HG03354 (cell line): Measurements from ENCODE around the gene DMAP1.

Source experiments
- ATAC-seq: cut with Tn5 transposase; IDR thresholded peaks from one replicate; pipeline ENCODE4 v1.9.1; 2021; ENCODE audit warnings: mild to moderate bottlenecking; ENCODE audit not compliant: unreplicated experiment, poor library complexity, severe bottlenecking

Gene DMAP1

DNA sequence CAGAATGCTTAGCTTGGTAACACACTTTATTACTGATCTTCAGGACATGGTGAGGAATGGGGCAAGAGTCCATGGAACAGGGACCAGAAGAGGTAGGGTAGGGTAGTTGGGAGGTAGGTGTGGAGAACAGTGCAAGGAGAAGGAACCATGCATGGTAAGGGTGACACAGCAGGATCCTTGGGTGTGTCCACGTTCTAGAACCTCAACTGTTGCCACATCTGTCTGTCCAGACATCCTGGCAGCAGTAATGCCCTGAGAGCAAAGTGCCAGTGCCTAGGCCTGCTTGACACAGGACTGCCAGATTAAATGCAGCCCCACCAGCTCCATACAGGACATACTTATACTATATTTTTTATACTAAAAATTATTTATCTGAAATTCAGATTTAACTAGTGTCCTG, 13.9 kb downstream of the DMAP1 start:
- no peak for ATAC-seq

DNA sequence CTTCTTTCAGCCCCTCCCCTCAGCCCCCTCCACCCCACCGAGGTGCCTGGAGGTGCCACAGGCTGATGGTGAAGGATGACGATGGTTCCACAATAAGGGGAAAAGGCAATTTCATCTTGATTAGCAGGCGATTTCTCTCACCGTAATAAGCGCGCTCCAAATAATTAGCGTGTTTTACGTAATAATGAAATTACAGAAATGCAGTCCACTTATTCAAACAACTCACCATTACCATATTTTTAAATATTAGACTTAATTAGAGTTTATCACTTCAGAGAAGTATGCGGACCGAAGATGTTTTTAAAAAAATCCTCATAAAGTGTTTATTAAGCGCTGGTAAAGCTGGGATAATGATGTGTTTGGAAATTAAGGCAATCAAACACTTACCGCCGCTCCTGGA, 14.9 kb downstream of the DMAP1 start:
- ATAC-seq = no peak

DNA sequence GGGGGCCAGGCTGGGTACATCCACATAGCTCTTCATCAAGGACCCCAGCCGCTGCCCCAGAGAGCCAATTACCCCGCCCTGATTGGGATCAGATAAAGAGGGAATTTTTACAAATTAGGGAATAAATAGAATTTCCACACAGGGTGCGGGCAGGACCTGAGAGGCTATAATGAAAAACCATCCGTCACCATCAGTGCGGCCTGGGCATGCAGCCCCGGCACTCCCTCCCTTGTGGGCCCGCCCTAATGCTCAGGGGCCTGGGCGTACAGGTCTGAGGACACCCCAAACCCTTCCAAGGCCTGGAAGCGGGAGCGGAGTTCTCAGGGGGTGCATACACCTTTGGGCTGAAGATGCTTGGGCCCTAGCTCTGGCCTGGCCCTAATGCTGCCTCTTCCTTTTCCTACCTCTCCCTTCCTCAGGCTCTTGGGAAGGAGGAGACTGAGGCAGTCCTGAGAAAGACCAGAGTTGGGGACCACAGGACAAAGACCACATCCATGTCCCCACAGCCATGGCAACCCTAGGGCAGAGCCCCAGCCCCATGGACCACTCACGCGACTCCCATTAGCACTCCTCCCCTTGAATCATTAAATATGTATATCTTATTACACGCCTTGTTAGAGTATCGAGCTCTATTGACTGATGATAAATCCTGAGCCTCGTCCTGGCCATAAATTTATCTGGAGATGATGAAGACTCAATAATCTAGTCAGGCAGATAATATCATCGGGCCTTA, 16.3 kb downstream of the DMAP1 start:
- no peak for ATAC-seq

DNA sequence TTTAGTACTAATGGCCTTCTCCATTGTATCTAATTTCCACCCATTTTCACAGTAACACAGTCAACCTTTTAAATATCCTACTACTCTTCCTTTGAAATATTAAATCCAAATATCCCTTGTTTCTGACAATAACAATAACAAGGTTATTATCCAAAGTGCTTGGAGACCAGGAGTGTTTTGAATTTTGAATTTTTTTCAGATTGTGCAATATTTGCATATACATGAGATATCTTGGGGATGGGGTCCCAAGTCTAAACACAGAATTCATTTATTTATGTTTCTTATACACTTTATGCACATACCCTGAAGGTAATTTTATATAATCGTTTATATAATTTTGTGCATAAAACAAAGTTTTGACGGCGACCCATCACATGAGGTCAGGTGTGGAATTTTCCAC, 17.5 kb downstream of the DMAP1 start:
- ATAC-seq = no peak

DNA sequence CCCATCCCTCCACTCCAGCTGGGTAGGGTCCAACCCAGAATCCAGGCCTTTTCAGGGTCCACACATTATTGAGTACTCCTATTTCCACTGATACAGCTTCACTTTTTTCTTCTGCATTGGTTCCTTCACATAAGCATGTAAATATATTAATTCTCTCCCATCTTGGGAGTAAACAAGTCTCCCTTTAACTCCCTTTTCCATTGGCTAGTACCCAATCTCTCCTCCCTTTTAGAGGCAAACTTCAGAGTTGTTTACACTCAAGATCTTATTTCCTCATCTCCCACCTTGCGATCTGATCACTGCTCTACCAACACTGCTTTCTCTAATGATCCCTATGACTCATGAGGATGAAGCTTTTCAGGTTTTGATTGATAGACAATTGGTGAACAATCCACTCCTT, 20.3 kb downstream of the DMAP1 start:
- no peak for ATAC-seq

DNA sequence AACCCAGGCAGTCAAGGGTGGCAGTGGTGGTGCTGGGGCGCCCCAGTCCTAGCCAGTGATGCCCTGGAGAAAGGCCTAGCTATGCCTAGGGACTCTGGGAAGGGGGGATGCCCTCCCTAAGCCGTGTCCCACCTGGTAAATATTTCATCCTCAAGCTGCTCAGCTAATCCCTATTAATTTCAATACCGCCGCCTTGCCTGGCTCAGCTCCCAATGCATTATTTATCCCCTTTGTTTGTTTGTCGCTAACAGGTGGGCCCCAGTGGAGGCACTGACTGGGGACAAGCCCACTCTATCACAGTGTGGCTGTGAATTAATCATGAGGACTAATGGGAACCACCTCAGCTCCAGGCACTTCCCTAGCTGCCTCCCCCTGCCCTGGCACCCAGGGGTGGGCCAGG, 22.5 kb downstream of the DMAP1 start:
- ATAC-seq = no peak

DNA sequence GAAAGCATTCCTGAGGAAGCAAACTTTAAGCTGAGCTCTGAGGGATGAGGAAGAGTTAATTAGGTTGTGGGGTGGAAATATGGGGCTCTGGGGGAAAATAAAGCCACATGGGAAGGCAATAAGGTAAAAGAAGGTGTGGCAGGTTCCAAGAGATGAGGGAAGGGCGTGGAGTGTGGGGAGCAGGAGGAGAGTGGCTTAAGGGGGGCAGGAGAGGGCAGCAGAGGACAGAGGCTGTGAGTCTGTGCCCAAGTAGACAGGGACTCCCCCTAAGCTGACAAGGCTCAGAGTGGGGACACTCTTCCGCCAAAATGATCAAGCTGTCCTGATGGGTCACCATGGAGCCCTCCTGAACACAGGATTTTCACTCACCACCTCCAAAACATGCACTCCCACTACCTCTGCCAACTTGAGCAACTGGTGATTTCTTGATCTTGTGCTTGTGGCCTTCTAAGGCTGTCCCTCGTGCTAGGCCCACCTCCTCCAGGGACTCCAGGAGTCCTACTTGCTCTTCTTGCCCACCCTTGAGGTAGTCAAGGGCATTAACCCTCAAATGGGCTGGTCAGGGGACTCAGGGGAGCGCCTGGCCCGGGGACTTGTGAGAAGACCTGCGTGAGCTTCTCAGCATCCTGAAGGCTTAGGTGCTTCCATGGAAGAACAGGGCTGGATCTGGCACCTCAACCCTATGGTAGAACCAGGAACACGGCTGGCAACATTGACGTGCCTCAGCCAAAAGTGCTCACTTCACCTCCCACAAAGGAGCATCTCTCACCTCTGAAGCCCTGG, 23.4 kb downstream of the DMAP1 start:
- ATAC-seq = no peak

DNA sequence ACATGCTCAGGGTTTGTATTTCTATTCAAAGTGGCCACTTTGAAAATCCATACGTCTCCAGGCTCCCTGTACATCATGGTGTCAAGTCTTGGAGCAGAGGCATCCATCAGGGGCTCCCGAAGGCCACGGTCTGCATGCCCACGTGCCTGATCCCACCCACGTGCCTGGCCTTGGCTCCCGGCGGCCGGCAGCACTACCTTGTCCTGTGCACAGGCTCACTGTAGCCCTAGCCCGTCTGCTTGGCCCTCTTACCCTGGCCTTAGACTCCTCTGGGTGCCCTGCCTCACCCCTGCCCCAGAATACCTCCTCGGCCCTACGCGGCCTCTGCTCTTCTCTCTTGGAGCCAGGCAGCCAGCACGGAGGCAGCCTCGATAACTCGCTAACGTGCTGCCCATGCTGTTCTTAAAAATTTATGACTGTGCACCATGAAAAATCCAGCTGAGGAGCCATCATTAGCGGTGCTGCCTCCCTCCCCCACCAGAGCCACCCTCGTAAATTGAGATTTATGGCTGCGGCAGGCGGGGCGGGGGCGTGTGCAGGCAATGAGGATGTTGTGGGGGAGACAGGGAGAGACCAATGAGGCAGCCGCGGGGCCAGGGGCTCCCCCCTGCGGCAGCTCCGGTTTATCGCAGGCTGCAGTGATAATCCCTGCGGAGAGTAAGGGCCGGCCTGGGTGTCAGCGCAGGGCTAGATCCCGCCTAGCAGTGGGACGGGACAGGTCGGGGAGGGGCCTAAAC, 24.6 kb downstream of the DMAP1 start:
- ATAC-seq = peak; percentile 84

DNA sequence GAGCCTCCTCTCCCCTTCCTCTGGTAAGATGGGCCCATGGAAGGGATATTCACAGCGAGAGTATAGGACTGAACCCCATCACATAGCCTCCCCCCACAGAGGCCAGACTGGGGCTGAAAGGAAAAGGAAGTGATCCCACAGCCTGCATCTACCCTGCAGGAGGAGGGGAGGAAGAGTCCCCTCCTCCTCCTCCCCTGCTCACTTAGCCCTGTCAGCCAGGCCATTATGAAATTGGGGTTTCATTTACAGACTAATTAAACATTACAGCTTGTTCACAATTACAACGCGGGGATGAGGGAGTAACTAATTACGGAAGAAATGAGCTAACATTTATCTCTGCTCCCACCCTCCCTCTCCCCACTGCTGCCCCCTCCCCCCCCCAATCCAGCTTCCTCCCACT, 25.4 kb downstream of the DMAP1 start:
- no peak for ATAC-seq

DNA sequence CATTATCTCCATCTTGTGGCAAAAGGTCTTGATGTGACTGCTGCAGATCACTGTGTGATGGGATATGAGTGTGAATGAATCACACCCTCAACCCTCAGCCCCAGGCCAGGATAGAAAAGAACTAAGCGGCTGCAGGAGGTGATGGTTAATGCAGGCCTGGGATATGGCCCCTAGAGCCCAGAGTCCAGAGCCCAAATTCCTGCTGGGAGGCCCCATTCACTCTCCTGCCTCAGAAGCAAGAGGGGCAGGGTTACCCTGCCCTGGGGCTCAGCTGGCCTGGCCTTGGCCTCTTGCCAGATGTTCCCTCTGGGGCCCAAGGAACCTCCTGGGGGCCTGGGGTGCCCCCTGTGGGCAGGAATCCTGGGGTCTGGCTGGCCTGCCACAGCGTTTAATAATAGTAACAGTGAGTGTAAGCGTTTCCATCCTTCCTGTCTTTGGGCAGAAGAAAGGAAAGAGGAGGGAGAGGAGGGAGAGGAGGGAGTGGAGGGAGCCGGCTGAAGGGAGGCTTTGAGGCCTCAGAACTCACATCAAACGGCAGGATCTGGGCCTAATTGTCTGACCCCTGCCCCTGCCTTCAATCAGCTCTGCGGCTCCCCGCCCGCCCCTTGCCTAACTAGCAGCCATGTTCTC, 26.2 kb downstream of the DMAP1 start:
- no peak for ATAC-seq

DNA sequence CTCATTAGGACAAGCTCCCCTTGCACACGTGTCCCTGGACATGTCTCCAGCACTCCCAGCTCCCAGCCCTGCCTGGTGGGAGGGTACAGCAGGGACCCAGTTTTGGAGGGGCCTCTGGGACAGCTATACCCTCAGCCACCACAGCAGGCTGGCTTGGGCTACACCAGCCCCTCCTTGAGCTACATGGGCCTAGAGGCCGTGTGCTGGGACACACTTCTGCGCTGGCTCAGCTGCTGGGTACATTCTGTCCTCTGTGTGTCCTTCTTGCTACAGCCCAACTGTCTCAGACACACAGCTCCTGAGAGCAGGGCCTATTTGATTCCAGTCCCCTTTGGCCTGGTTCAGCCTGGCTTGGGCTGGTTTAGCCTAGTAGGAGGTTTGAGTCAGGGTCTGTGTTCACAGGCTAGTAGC, 26.7 kb downstream of the DMAP1 start:
- no peak for ATAC-seq

DNA sequence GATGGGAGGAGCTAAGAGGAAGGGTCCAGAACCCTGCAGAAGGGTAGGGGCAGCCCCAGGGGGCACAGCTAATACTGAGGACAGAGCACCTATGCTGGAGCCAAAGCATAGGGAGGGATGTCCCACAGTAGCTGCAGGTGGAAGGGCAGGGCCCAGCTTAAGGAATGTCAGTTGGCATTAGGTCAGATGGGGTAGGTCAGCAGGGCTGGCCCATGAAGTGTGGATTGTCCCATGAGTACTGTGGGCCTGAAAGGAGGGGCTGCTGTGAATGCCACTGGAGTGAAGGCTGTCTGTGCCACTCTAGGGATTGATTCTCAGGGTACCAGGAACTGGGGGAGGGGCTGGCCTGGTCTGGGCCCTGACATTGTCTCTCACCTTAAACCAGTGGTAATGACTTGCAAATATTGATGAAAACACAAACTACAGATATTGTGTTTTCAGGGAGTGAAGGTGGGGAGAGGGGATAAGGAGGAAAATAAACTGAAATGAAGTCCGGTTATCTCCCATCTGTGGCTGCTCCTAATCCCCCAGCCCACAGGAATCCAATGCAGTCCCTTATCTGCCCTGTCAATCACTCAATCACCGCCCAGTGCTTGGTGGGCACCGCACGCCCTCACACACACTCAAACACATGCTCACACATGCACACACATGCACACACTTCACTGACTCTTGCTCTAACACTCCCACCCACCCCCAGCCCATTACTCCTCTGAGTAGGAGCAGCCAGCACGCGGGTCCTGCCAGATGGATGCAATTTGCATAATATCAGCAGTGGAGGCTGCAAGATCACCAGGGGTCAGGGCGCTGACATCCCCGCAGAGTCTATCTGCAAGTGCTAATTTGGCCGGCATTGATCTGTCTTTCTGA, 27.8 kb downstream of the DMAP1 start:
- no peak for ATAC-seq

DNA sequence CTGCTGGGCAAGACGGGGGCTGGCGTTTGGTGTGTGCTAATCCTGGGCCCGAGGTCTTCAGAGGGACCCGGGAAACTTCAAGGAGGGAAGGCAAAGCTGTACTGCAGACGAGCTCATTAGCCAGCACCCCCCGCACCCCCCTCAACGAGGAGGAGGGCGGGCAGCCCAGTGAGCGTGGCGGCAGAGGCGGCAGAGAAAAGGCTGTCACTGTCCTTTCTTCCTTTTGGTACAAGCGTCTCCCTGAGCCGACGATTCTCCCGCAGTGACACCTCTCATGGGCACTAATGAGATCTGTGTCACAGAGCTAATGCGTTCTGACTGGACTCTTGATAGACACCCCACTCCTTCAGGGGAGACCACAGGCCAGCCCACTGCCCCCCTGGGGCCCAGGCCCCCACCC, 29.5 kb downstream of the DMAP1 start:
- ATAC-seq = no peak

DNA sequence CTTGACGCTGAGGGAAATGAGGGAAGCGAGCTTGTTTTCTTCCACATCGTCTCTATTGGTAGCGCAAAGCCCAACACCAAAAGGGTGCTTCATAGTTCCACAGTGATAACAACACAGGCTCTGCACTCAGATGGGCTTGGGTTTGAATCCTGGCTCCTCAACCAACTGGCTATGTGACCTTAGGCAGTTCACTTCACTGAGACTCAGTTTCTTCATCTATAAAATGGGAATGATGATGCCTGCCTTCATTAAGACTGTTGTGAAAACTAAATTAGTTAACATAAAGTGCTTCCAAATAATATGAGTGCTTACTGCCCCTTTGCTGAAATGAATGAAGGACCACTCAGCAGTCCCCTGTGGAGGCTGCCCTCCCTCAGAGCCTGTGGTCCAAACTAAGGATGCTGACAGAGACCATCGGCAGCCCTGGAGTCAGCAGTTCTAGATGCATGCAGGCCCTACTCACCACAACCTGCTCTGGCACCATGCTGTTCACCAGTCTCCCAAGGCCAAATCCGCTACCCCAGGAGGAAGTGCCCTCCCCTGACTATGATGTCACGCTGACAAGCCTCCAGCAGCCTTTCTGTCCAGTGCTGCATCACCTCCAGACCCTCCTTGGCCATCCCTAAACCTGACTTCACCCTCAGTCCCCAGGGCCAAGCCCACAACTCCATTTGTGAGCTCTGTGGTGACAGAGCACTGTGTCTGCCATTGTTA, 30.7 kb downstream of the DMAP1 start:
- no peak for ATAC-seq

DNA sequence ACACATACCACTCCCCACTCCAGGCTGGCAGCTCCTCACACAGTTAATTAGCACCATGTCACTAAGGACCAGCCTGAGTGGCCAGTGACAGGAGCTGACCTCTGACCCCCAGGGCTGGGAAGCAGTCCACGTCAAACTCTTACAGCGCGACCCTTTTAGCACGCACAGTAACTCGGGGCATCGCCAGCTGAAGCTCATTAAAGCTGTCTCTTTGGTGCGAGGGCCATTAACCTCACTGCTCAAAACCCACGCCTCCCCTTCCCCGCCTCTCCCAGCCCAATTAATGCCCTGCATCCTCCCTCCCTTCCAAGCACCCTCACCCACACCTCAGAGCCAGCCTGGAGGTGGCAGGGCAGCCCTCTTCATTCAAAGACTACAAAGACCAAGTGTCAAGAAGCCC, 31.7 kb downstream of the DMAP1 start:
- no peak for ATAC-seq

DNA sequence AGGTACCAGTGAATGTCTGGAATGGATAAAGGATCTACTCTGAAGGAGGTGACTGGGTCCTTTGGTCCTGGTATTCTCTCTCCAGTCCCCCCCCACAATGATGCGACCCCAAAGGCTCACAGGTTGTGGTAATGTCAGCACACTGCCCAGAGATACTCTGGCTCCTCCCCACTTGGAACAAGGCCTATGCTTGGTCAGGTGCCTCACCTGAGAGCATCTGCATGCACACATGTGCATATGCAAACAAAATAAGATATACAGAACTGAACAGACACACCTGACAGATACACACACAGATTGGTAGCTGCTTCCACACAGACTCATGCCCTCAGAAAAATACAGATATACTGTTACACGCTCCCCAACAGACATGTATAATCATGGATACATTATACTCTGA, 33.5 kb downstream of the DMAP1 start:
- no peak for ATAC-seq

DNA sequence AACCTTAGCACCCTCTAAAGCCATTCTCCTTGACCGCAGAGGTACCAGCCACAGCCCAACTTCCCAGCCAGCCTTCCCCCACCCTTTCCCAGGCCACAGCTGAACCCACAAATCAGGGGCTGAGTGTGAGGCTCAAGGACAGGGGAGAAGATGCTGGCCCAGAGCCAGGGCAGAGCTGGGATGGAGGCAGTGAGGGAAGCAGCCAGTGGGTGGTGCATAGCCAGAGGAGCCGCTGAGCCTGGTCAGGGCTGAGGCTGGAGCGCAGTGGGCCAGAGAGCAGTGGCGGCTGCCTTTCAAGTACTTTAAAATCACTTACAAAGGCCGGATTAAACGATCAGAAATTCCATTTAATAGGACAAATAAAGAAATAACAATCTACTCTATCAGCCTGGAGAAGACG, 36.3 kb downstream of the DMAP1 start:
- ATAC-seq = no peak

DNA sequence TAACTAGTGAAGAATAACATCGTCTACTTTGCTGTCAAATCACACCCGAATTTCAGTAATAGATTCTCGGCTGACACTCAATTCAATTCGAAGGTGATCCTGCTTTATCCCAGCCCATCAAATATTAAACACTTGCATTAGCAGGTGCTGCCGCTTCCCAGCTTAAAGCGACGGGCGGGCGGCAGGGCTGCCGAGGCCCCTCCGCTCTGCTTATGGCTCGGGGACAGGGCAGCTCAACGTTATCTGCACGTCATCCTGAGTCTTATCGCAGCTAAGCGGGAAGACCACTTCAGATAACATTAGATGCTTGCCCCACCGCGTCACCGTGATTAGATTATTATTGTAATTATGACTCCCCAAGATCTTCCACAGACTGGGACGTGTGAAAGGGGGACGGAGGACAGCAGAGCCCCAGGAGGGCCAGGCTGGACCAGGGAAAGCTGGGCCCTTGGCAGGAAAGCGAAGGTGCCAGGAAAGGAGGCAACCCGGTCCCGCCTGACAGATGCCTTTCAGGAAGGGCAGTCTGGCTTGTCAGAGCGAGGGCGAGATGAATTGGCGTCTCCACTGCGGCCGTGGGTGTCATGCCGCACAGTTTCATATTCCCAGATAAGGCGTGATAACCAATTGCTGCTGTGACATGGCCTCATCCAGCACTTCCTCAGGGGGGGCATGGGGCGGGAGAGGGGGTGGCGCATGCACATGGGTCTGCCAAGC, 37.0 kb downstream of the DMAP1 start:
- ATAC-seq = no peak
